ENCODE results near the gene UPK2.

The UPK2 gene

DNA sequence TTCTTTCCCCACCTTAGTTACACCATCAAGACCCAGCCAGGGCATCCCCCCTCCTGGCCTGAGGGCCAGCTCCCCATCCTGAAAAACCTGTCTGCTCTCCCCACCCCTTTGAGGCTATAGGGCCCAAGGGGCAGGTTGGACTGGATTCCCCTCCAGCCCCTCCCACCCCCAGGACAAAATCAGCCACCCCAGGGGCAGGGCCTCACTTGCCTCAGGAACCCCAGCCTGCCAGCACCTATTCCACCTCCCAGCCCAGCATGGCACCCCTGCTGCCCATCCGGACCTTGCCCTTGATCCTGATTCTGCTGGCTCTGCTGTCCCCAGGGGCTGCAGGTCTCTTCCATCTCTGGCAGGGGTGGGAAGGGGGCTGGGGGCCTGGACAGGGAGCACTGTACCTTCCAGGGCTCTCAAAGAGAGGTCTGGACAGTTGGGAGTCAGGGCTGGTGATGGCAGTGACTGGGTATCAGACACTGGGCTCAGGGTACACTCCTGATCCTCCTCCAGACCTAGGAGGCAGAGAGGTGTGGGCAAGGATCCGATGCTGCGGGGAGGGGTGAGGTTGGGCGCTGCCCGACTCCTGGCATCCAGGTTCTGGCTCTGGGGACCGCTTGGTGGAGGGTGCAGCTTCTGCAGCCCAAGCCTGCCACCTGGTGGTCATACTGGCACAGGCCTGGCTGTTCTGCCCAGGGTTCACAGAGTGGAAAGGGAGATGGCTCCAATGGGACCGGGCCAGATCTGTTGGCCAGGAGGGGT is at the start of gene UPK2:
Gene UPK2, plus strand, starts transcription at position 205 of the 753 bp plus-strand sequence. Its CDS starts 53 bp downstream, at position 258.
- peak; percentile 81 to 93 (median 88) for DNase-seq (ENCODE audit: low read depth in 2 of 3, low spot score in 1 of 3)

DNA sequence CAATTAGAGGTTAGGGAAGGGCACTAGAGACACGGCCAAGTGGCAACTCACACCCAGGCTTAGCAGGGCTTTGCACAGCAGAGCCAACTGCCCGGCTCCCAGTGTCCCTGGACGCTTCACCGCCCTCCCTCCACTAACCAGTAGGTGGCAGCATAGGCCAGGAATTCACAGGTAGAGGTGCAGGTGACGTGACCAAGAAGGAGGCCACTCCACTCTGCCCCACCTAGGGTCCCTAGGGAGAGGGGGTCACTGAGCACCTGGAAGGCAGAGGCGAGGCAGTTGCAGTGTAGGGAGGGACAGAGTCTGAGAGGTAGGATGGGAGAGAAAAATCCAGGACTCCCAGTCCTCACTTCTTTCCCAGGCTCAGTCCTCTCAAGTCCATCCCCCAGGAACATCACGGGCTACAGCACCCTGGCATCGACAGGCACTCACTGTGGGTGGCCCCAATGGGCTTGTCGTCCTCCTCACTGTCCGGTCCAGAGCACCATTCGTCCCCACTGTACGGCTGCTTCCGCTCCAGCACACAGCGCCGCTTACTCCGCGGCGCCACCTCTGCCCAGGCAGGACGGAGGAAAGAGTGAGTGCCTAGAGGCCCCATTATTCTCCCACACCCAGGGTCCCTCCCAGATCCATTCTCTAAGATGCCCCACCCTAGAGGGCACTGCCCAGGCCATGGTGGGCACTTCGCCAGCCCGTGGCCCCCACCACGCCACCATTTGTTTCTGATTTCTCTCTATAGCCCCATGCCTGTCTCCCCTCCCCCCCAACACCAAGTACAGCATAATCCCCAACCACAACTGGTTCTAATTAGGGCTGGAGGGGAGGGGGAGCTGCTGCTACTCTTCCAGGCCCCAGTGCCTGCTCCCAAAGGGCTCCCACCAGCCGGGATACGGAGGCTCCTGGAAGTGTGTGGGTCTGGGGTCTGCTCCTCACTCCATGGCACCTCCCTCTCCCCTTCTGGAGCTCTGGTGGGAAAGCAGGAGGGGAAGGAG is 48.8 kb upstream of the UPK2 start:
- DNase-seq (ENCODE audit: low read depth in 2 of 3, low spot score in 1 of 3) = peak; percentile 81 to 97 (median 82)

DNA sequence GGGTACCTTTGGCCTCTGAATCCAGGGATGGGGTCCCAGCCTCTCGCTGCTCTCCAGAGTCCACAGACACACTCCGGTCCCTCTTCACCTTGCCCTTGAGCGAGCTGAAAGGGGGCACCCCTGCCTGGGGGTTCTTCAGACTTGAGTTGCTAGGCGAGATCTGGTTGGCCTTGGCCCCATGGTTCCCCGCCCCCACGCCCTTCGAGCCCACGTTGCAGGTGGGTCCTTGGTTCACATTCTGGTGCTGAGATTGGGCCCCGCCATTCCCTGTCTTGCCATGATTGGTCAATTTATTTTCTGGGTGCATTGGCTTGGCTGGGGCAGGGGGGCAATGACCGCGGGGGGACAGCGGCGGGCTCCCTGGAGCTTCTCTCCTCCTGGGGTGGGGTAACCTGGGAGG is 47.8 kb upstream of the UPK2 start:
- no peak for DNase-seq (ENCODE audit: low read depth in 2 of 3, low spot score in 1 of 3)

DNA sequence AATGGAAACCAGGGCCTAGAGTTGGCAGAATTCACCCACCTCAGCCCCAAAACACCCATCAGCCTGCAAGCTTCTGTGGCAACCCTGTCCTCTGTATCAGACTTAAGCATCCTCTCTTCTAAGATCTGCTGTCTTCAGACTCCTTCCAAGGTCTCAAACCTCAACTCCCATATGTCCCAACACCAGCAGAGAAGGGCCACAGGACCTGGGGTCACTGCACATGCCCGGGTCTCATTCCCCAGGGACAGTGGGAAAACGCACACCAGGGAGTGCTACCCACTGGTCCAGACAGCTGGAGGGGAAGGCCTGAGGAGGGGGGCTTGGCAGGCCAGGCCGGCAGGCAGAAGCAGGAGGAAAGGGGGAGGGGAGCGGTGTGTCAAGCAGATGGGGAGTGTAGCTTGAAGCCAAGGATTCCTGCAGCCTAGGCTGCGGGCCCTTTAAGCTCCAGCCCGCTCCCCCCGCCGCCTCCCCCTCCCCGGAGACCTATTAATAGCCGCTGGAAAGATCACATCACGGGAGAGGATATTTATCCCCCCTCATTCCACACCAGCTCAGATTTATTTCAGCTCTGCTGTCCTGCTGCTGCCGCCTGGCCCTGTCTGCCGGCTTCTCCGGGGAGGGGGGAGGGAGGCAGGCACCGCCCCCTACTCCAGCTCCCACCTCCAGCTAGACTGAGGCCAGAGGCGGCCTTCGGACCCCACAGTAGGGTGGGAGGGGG is 47.0 kb upstream of the UPK2 start:
- DNase-seq (ENCODE audit: low read depth in 2 of 3, low spot score in 1 of 3) = no peak

DNA sequence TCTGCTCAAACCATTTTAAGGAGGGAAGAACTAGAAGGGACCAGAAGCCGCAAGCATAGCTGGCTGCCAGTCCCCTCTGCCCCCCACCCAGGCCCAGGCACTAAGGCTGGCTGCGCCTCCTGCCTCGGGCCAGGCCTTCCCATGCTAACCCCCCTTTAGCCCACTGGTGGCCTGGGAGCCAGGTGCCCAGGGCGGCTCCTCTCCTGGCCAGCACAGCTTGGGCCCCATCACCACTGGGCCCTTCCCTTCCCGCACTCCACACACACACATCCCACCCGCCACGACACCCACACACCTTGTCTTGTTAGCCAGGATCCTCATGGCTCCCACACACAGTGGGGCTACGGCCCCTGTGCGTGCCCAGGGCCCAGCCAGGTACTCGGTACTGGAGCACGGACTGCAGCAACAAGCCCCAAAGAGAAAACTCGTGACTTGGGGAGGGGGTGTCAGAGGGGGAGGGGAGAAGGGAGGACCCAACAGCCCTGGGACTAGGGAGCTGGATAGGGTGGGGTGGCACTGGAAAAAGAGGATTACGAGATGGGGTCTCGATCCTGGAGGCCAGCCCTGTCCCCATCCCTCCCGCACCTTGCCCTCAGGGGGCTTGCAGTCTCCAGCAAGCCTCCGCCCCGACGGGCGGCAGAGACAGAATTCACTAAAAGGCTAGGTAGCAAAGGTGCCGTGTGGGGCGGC is 46.3 kb upstream of the UPK2 start:
- DNase-seq (ENCODE audit: low read depth in 2 of 3, low spot score in 1 of 3) = no peak

DNA sequence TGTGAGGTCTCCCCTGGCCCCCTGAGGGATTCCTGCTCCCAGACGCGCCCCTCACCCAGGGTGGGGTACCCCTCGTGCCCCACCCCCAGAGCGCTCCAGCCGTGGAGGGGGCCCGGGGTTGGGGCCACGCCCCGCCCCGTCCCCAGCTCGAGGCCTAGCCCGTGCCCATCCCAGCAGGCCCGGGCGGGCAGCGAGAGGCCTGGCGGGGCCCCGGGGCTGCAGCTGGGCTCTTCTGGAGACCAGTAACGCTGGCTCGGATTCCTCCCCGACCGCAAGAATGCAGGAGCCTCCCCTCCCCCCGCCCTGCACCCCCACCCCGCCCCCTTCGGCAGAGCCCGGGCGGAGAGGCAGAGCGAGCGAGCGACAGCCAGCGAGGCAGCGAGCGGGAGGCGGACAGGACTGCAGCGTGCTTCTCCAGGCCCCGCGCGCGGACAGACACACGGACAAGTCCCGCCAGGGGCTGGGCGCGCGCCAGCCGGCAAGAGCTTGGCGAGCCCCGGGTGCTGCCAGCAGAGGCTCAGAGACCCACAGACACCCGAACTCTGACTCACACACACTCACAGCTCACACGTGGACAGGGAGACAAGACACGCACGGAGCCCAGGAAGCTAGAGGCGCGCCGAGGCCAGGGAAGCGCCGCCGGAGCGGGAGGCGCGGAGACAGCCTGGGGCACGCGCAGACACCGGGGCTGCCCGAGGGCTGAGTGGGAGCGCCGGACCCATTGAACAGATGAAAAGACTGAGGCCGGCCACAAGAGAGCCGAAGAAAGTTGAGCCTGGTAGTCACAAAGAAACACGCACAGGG is 45.6 kb upstream of the UPK2 start:
- no peak for DNase-seq (ENCODE audit: low read depth in 2 of 3, low spot score in 1 of 3)

DNA sequence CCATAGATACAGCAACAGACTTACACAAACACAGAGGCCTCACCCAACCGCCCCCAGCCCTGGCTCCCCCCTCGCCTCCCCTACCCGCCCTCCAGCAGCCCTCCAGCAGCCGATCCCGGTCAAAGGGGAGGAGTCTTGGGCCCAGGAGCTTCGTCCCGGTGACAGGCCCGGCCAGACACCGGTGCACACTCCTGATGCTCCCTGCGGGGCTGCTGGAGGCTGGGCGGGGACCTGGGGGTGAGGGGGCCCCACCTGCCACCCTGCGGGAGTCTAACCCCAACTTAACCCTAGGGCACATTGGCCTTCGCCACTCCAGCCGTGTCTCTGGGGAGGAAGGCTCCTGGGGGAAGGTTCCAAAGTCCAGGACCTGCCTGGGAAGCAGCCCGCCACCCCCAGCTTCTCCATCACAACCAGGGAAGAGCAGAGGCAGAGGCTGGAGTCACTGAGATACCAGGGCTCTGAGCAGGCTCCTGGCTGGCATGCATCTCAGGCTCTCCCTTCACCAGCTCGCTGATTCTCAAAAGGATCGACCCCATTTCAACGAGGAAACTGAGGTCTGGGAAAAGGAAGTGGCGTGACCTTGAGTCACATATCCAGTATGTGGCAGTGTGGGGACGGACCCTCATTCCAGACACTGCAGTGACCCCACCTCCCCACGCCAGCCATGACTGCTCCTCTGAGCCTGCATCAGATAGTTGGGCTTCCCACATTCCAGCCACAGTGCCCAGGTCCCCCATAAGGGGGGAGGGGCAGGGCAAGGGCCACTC is 44.8 kb upstream of the UPK2 start:
- no peak for DNase-seq (ENCODE audit: low read depth in 2 of 3, low spot score in 1 of 3)

DNA sequence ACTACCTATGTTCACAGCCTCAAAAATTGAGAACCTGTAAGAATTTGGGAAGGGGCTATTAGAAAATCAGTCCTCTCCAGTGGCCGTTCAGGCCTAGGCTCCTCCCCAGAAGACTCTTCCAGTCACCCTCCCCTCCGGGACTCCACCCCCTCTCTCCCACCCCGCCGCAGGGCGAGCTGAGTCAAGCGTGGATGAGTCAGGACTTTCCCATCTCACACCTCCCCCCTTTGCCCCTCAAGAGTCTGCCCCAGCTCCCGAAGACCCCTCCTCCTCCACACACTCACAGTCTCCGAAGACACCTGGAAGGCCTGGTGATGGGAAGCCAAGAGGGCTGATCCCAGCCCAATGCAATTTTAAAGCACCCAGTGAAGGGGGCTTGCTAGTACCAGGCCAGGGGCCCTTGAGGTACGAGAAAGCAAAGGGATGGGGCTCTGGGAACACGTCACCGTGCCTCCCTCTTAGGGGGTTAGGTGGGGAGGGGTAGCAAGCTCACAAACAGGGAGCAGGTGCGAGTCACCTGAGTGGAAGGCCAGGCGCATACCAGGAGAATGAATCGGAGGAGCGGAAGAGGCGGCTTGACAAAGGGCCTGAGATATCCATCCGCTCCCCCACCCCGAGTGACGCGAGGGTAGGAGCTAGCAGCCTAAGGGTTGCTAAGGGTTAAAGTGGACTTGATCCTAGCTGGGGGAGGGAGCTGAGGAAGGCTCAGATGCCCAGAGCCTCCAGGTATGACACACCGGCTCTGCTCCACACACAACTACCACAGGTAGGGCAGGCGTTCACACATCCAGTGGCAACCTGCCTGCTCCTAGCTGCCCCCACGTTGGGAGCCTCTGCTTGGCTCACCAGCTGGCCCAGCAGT is 44.0 kb upstream of the UPK2 start:
- DNase-seq (ENCODE audit: low read depth in 2 of 3, low spot score in 1 of 3) = peak; percentile 66 to 74 (median 73)

DNA sequence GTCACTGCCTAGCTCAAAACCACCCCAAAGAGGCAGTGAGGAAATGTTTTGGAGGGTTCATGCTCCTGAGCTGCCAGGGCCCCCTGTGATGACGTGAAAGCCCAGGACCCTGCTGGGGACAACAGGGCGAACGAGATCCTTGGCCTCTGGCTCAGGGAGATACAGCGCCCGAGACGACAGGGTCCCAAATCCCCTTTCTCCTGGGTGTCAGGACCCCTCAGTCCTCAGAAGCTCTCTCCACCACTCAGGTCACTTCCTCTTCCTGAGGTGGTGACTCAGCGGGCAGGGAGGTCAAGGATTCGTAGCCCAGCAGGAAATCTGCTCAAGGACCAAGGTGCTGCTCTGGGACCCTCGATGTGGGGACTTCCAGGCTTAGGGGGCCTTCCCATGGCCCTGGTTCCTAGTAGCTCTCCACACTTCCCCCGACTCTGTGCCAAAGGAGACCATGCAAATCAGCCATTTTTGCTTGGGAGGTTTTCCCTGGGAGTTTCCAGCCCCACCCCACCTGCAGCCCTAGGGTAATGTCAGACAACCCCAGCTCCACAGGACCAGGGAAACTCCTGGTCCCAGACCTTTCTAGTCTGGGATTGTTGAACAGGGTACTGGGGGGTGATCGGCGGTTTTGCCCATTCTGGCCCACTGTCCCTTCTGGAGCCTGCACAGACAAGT is 43.2 kb upstream of the UPK2 start:
- no peak for DNase-seq (ENCODE audit: low read depth in 2 of 3, low spot score in 1 of 3)

DNA sequence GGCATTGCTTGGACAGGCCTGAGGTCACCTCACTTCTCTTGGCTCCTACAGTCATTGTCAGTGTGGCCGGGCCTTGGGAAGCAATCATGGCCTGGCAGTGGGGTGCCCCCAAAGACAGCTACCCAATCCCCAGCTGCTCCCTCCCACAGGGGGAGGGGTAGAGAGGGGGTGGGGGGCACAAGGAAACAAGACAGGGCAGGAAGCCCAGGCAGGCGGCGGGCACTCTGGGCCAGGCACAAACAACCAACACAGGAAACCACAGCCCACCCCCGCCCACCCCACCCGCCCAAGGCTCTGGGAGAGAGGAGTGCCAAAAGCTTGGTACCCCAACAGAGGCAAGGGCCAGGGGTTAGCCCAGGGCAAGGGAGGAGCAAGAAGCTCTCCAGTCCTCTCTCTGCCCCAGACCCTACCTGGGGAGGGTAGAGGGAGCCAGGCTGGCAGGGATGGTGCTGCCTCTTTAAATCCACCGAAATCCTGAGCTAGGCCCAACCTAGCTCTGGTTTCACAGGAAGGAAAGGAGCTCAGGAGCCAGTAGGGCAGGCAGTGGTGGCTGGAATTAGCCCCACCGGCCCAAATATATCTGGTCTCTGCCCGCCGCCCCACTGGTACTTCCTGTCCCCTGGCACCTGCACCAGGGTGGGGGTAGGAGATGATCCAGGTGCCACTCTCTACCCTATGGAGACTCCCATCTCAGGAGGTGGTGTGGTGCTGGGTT is 42.5 kb upstream of the UPK2 start:
- DNase-seq (ENCODE audit: low read depth in 2 of 3, low spot score in 1 of 3) = no peak

DNA sequence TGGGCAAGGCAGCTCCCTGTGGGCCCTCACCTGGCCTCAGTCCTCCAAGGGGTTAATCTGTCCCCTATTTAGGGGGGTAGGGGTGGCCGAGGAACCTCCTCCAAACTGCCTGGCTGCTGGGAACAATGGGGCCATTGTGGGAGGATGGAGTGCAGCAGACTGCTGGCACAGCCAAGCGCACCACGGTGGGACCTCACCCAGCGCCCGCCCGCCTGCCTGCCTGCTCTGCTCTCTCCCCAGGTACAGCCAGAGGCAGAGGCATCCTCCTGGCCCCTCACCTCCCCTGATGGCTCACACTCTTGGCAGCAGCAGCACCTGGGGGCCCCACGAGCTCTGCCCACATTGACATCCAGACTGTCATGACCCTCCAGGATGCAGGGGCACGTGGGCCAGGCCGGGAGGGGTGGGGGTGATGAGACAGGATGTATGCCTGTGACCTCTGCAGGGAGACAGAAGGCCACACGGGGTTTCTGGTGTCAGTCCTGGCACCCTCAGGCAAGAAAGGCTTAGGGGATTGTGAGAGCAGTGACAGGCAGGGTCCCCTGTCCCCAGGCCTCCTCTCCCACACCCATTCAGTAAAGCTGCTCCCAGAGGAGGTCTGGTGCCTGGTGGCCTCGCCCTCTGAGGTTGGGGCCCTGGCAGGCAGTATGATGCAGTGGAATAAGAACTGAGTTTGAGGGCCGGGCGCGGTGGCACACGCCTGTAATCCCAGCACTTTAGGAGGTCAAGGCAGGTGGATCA is 41.8 kb upstream of the UPK2 start:
- DNase-seq (ENCODE audit: low read depth in 2 of 3, low spot score in 1 of 3) = no peak

DNA sequence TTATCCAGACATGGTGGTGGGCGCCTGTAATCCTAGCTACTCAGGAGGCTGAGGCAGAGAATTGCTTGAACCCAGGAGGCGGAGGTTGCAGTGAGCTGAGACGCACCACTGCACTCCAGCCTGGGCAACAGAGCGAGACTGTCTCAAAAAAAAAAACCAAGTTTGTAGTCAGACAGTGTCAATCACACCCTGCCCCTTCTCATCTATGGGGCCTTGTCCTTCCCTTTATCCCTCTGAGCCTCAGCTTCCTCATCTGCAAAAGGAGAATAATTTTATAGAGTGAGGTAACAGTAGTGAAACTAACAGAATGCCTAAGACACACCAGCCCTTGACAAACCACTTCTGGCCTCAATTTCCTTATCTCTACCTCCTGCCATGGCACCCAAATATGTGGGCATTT is 41.1 kb upstream of the UPK2 start:
- no peak for DNase-seq (ENCODE audit: low read depth in 2 of 3, low spot score in 1 of 3)

DNA sequence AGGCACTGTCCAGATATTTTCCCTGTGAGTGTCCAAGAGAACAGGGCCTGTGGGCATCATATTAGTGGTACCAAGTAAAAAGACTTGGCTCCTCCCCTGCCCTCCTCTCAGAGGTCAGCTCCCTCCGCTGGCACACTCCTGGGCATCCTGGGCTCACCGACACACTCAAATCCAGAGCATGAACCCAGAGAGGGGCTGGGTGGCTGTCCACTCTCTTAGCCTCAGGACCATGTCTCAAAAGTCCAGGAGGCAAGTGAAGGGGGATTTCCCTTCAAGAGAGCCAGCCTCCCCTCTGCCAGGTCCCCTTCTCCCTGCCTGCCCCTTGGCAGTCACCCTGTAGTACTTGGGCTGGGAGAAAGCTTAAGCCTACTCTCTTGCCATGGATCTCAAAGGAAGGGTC is 40.7 kb upstream of the UPK2 start:
- DNase-seq (ENCODE audit: low read depth in 2 of 3, low spot score in 1 of 3) = no peak

DNA sequence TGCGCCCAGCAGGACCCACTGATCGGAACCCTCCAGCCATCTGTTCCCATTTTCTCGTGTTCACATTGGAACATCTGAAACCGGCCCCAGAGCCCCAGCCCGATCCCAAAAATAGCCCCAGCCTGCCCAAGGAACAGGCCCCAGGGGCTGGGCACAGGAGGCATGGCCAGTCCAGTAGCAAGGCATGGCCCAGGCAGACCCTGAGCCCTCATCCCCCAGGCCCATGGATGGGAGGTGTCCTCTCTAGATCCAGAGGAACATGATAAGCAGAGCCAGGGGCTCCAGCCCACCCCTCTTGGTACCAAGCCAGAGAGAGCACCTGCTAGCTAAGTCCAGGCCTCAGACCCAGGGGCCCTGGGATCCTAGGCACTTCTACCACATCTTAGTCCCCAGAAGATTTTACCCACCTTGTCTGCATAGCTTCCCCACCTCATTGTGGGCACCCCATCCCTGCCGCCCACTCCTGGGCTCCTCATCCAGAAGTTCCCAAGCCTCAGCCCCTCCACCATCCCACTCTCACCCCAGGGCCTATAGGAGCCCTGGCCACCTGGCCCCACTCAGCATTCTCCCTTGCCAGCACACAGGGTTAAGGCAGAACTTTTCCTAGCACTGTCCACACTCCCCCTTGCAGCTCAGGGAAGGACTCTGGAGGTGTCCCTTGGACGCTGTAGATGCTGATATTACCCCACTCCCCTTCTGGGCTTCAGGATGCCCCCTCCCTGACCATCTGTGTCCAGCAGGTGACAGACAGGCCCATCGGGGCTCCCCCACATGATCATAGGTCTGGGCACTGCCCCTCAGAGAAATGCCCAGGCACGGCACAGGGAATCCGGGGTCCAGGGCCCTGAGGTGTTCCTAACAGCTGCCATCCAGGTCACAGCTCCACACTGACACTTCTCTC is 39.9 kb upstream of the UPK2 start:
- DNase-seq (ENCODE audit: low read depth in 2 of 3, low spot score in 1 of 3) = no peak

DNA sequence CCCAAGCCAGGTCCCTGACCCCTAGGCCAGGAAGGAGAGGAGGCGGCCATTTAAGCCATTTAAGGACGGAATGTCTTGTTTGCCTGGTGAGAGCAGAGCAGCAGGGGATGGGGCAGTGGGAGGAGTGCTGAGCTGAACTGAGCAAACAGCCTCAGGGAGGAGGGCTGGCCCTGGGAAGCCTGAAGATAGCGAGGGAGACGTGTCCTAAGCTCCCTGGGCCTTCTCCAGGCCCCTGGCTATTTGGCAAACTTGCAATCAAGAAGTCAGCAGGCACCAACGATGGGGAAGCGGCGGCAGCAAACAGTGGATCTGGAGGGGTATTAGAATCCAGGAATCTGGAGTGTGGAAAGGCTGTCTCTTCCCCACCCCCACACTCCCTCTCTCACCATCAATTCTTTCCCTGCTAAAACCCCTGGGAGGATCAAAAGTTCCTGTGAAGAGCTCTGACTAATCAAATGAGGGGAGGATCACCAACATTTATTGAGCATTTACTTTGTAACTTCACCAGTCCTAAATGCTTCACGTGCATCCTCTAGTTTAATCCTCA is 39.2 kb upstream of the UPK2 start:
- DNase-seq (ENCODE audit: low read depth in 2 of 3, low spot score in 1 of 3) = no peak

Data from stimulated activated CD4-positive, alpha-beta T cell treated with anti-CD3 and anti-CD28 coated beads, Interleukin-12 subunit alpha, Interleukin-12 subunit beta, amount 100 ng/mL, for 48 hours (primary cell).